ENCODE results near the gene TMEM200A.

Gene TMEM200A

DNA sequence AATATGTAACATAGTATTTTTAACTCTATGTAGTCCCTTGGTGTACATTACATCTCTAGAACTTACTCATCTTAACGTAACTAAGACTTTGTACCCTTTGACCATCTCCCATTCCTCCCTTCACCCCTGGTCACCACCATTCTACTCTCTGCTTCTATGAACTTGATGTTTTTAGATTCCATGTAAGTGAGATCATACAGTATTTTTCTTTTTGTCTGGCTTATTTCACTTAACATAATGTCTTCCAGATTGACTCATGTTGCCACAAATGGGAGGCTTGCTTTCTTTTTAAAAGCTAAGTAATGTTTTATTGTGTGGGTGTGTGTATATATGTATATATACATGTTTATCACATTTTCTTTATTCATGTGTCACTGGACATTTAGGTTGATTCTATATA, 55.8 kb downstream of the TMEM200A start:
- Histone ChIP-seq H3K36me3 (ENCODE audit: insufficient read depth, low read length) (no peaks in the 10 kb centered on the region), H3K9ac (ENCODE audit: insufficient read length) (no peak overlapping the region), H3K9me3 (ENCODE audit: low read depth, low read length) (no peaks in the 10 kb centered on the region), H3K27ac (no peak overlapping the region), H3K4me3 (no peak overlapping the region)
- no peak for DNase-seq (ENCODE audit: low read depth, low spot score)
- TF ChIP-seq POLR2AphosphoS5 (IDR thresholded peaks at IDR 0.05; ENCODE audit: borderline replicate concordance, low read depth, low read length): no peak
- no peak for TF ChIP-seq FOXP2 (optimal IDR thresholded peaks at IDR 0.05; ENCODE audit: control extremely low read depth, extremely low read length, insufficient read depth)
- TF ChIP-seq EZH2 (IDR thresholded peaks at IDR 0.05): no peak

DNA sequence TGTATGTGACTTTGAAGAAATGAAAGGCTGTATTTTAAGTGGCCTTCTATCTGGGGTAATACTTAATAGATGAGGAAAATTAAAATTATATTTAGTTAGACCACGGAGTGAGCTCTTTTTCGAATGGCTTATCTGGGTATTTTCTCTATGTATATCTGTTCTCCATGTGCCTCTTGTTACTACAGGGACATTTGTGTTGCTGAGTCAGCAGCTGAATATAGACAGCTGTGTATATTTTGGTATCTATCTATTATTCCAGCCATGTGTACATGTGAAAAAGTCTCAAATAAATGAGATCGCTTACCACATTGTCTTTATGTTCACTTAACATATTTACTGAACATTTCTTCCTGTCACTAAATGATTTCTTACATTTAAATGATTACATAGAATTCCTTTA, 57.2 kb downstream of the TMEM200A start:
- no peak overlapping the region for H3K27ac ChIP-seq
- TF ChIP-seq FOXP2 (optimal IDR thresholded peaks at IDR 0.05; ENCODE audit: control extremely low read depth, extremely low read length, insufficient read depth): no peak
- TF ChIP-seq POLR2AphosphoS5 (IDR thresholded peaks at IDR 0.05; ENCODE audit: borderline replicate concordance, low read depth, low read length): no peak
- TF ChIP-seq EZH2 (IDR thresholded peaks at IDR 0.05): no peak
- no peak overlapping the region for H3K4me3 ChIP-seq
- H3K36me3 ChIP-seq (ENCODE audit: insufficient read depth, low read length): no peaks in the 10 kb centered on the region
- H3K9ac ChIP-seq (ENCODE audit: insufficient read length): no peak overlapping the region
- no peaks in the 10 kb centered on the region for H3K9me3 ChIP-seq (ENCODE audit: low read depth, low read length)
- no peak for DNase-seq (ENCODE audit: low read depth, low spot score)

DNA sequence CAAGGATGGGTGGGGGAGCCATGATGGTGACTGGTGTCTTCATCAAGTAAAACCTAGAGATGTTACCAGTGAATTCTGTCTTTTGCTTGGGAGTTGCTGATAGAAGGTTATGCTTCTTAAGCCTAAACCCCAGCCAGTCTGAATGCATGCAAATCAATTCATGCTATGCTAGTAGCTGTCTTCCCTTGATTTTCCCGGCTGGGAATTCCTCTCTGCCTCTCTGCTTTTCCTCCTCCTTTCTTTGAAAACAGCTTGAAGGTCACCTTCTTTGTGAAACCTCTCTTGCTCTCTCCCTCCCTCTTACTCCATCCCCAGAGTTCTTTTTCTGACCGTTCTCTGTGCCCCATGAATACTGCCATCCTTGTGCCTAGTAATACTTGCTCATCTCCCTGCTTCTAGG, 58.9 kb downstream of the TMEM200A start:
- TF ChIP-seq EZH2 (IDR thresholded peaks at IDR 0.05) (no peak), FOXP2 (optimal IDR thresholded peaks at IDR 0.05; ENCODE audit: control extremely low read depth, extremely low read length, insufficient read depth) (no peak), POLR2AphosphoS5 (IDR thresholded peaks at IDR 0.05; ENCODE audit: borderline replicate concordance, low read depth, low read length) (no peak)
- Histone ChIP-seq H3K9me3 (ENCODE audit: low read depth, low read length) (no peaks in the 10 kb centered on the region), H3K9ac (ENCODE audit: insufficient read length) (no peak overlapping the region), H3K27ac (no peak overlapping the region), H3K4me3 (no peak overlapping the region), H3K36me3 (ENCODE audit: insufficient read depth, low read length) (no peaks in the 10 kb centered on the region)
- DNase-seq (ENCODE audit: low read depth, low spot score): no peak

DNA sequence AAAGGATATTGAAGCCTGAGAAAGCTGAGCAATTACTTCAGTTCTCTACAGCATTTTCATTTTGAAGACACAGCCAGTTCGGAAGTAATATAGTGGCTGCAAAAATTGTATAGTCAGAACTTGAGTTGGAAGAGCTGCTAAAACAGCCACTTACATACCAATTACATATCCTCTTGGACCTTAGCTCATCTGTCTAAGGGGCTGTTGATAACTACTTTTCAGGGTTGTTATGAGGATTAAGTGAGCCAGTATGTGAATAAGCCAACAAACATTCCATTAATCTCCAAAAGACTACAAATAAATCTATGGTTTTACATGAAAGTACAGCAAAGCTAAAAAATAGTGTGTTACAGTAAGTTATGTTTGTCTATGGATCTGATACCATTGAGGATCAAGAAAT, 59.7 kb downstream of the TMEM200A start:
- no peak overlapping the region for H3K9ac ChIP-seq (ENCODE audit: insufficient read length)
- H3K27ac ChIP-seq: no peak overlapping the region
- no peak for DNase-seq (ENCODE audit: low read depth, low spot score)
- no peak overlapping the region for H3K4me3 ChIP-seq
- no peak for TF ChIP-seq FOXP2 (optimal IDR thresholded peaks at IDR 0.05; ENCODE audit: control extremely low read depth, extremely low read length, insufficient read depth)
- no peak for TF ChIP-seq POLR2AphosphoS5 (IDR thresholded peaks at IDR 0.05; ENCODE audit: borderline replicate concordance, low read depth, low read length)
- no peak for TF ChIP-seq EZH2 (IDR thresholded peaks at IDR 0.05)
- no peaks in the 10 kb centered on the region for H3K36me3 ChIP-seq (ENCODE audit: insufficient read depth, low read length)
- no peaks in the 10 kb centered on the region for H3K9me3 ChIP-seq (ENCODE audit: low read depth, low read length)

DNA sequence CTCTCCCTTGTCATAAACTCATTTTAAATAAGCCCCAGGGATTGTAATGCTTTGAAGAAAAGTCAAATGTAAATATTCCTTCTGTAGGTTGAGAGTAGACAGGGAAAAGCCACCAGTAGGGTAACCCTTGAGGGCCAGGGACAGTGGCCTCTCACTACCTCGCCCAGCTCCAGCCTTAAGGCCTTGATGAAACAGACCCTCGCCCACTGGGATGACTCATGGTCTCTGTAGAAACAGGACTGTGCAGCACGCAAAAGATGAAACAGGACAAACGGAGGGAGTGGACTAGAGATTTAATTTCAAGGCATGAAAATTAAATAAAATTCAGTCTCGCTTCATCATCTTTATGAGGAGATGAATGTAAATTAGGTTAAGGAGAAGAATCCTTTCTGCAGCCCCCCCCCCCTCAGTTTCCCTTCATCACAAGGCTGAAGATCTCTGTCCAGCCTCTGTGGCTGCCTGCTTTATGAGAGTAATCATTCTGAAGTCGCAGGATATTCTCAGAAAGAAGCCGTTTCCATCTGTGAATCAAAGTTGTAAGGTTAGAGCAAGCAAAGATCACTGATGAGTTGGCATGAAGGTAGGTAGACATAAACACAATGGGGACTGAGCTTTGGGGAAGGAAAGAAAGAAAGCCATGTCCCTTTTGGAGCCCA, 60.4 kb downstream of the TMEM200A start:
- no peaks in the 10 kb centered on the region for H3K9me3 ChIP-seq (ENCODE audit: low read depth, low read length)
- no peak for DNase-seq (ENCODE audit: low read depth, low spot score)
- no peak overlapping the region for H3K4me3 ChIP-seq
- no peaks in the 10 kb centered on the region for H3K36me3 ChIP-seq (ENCODE audit: insufficient read depth, low read length)
- H3K9ac ChIP-seq (ENCODE audit: insufficient read length): no peak overlapping the region
- H3K27ac ChIP-seq: no peak overlapping the region
- no peak for TF ChIP-seq FOXP2 (optimal IDR thresholded peaks at IDR 0.05; ENCODE audit: control extremely low read depth, extremely low read length, insufficient read depth)
- TF ChIP-seq EZH2 (IDR thresholded peaks at IDR 0.05): no peak
- TF ChIP-seq POLR2AphosphoS5 (IDR thresholded peaks at IDR 0.05; ENCODE audit: borderline replicate concordance, low read depth, low read length): no peak

DNA sequence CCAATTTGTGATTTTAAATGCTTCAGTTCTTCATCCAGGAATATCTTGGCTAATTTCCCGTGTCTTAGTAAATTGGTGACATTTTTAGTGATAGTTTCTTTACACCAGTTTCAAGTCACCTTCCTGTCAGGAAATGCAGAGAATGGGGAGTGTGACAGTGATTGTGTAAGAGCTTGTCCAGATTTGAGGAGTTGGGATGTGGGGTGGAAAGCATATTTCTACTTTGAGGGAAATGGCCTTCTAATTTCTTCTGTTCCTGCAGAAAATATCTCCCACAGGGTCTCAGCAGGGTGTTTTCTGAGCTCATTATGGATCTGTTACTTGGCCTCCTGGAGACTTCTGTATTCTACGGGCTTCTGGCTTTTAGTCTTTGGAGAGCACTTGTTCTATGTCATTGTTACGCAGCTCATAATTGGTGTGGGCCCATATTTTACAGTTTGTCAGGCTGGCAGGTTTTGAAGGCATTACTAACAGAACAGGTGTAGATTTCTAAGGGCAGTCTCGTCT, 65.6 kb downstream of the TMEM200A start:
- peak; percentile 23; the same call in 1 of the 2 replicates for TF ChIP-seq POLR2AphosphoS5 (IDR thresholded peaks at IDR 0.05; ENCODE audit: borderline replicate concordance, low read depth, low read length)
- TF ChIP-seq FOXP2 (optimal IDR thresholded peaks at IDR 0.05; ENCODE audit: control extremely low read depth, extremely low read length, insufficient read depth): no peak
- peak; percentile 90 for DNase-seq (ENCODE audit: low read depth, low spot score)
- Histone ChIP-seq H3K36me3 (ENCODE audit: insufficient read depth, low read length) (no peaks in the 10 kb centered on the region), H3K9me3 (ENCODE audit: low read depth, low read length) (no peaks in the 10 kb centered on the region), H3K27ac (peak overlapping the region; percentile 33), H3K4me3 (peak overlapping the region; percentile 55), H3K9ac (ENCODE audit: insufficient read length) (no peak overlapping the region)

DNA sequence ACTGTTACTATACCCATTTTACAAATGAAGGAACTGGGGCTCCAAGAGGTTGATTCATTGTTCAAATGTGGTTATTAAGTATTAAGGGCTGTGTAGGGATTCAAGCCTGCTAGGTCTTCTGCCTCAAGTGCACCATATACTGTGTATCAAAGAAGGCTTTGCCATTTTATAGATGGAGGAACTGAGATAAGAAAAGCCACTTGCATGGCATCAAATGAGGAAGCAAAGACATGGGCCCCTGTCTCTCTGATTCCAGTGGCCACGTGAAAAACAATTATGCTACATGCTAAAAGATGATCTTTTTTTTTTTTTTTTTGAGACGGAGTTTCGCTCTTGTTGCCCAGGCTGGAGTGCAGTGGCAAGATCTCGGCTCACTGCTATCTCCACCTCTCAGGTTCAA, 67.0 kb downstream of the TMEM200A start:
- no peaks in the 10 kb centered on the region for H3K36me3 ChIP-seq (ENCODE audit: insufficient read depth, low read length)
- no peak overlapping the region for H3K4me3 ChIP-seq
- H3K27ac ChIP-seq: no peak overlapping the region
- no peaks in the 10 kb centered on the region for H3K9me3 ChIP-seq (ENCODE audit: low read depth, low read length)
- no peak for TF ChIP-seq EZH2 (IDR thresholded peaks at IDR 0.05)
- TF ChIP-seq POLR2AphosphoS5 (IDR thresholded peaks at IDR 0.05; ENCODE audit: borderline replicate concordance, low read depth, low read length): no peak
- TF ChIP-seq FOXP2 (optimal IDR thresholded peaks at IDR 0.05; ENCODE audit: control extremely low read depth, extremely low read length, insufficient read depth): no peak
- no peak overlapping the region for H3K9ac ChIP-seq (ENCODE audit: insufficient read length)
- DNase-seq (ENCODE audit: low read depth, low spot score): no peak

DNA sequence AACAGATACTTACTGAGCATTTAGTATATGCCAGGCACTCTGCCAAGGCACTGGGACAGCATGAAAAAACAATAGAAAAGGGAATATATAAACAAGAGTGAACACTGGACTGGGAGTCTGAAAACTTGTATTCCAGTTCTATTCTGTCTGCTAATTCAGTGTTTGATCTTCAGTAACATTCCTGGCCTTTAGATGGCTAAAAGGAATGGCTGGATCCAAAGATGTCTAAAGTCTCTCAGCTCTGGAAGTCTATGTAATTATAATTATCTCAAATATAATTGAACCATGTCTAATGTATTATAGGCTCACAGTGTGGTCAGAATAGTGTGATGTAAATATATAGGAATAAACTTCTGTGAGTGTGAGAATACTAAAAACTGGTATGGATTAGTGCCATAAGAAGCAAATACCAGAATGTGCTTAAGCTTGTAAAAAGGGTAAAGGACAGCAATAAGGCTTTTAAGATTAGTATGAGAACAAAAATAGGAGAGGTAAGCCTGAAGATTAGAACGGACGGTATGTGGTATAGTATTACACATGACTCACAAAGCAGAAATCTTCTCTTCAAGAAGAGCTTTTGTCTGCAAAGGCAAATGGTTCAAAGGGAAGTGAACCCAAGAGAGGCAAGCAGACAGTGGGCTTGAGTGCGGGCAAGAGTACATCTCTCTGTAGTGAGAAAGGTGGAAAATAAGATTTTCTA, 68.5 kb downstream of the TMEM200A start:
- Histone ChIP-seq H3K9ac (ENCODE audit: insufficient read length) (no peak overlapping the region), H3K27ac (no peak overlapping the region), H3K9me3 (ENCODE audit: low read depth, low read length) (no peaks in the 10 kb centered on the region), H3K4me3 (no peak overlapping the region), H3K36me3 (ENCODE audit: insufficient read depth, low read length) (no peaks in the 10 kb centered on the region)
- no peak for DNase-seq (ENCODE audit: low read depth, low spot score)
- TF ChIP-seq EZH2 (IDR thresholded peaks at IDR 0.05) (no peak), POLR2AphosphoS5 (IDR thresholded peaks at IDR 0.05; ENCODE audit: borderline replicate concordance, low read depth, low read length) (no peak), FOXP2 (optimal IDR thresholded peaks at IDR 0.05; ENCODE audit: control extremely low read depth, extremely low read length, insufficient read depth) (no peak)

All from SK-N-MC (cell line).